Measurements from ENCODE around the gene PMVK.

The PMVK gene

GRCh38 chr1:154906621-154907081 lies 29.9 kb downstream of the PMVK start:
- POLR2A ChIA-PET = no interaction called here
- CTCF ChIA-PET = interaction anchor here (0.7 to 1.5 kb wide), 2 partner anchors 93 to 152 kb away, joined by 3 read pairs; no protein-coding TSS in a partner anchor
- DNase-seq (ENCODE audit: low read depth, low spot score) = no peak
- no peak overlapping the region for H3K4me3 ChIP-seq (ENCODE audit: low read depth, low read length)
- TF ChIP-seq CTCF (IDR thresholded peaks at IDR 0.05; ENCODE audit: insufficient read depth, low read length, missing control alignments) = peak; percentile 22

- H3K4me3 ChIP-seq (ENCODE audit: low read depth, low read length) = no peak overlapping the region
- TF ChIP-seq CTCF (IDR thresholded peaks at IDR 0.05; ENCODE audit: insufficient read depth, low read length, missing control alignments) = no peak
- ChIA-PET POLR2A (no interaction called here), CTCF (interaction anchor here (1.4 kb wide), 1 partner anchor 21 kb away, joined by 6 read pairs; no protein-coding TSS in a partner anchor)
- DNase-seq (ENCODE audit: low read depth, low spot score) = no peak
These were observed 33.5 kb downstream of the PMVK start for GRCh38 chr1:154902938-154903566.

- H3K4me3 ChIP-seq (ENCODE audit: low read depth, low read length) = no peak overlapping the region
- DNase-seq (ENCODE audit: low read depth, low spot score) = no peak
- TF ChIP-seq CTCF (IDR thresholded peaks at IDR 0.05; ENCODE audit: insufficient read depth, low read length, missing control alignments) = no peak
- ChIA-PET POLR2A (no interaction called here), CTCF (no interaction called here)
These were observed 34.9 kb downstream of the PMVK start for GRCh38 chr1:154901591-154901990.

GRCh38 chr1:154899041-154899440 lies 37.5 kb downstream of the PMVK start:
- TF ChIP-seq CTCF (IDR thresholded peaks at IDR 0.05; ENCODE audit: insufficient read depth, low read length, missing control alignments) = no peak

GRCh38 chr1:154896771-154897286 lies 39.7 kb downstream of the PMVK start:
- ChIA-PET CTCF (interaction anchor here (0.6 to 1.6 kb wide), 5 partner anchors 16 to 206 kb away, joined by 3 to 8 read pairs (median 4); no protein-coding TSS in a partner anchor), POLR2A (no interaction called here)
- no peak overlapping the region for H3K4me3 ChIP-seq (ENCODE audit: low read depth, low read length)
- no peak for TF ChIP-seq CTCF (IDR thresholded peaks at IDR 0.05; ENCODE audit: insufficient read depth, low read length, missing control alignments)
- DNase-seq (ENCODE audit: low read depth, low spot score) = no peak

More at GRCh38 chr1:154899041-154899440, 37.5 kb downstream of the PMVK start:
- H3K4me3 ChIP-seq (ENCODE audit: low read depth, low read length) = no peak overlapping the region
- DNase-seq (ENCODE audit: low read depth, low spot score) = no peak
- CTCF ChIA-PET = no interaction called here
- POLR2A ChIA-PET = no interaction called here

- CTCF ChIA-PET = interaction anchor here (0.9 to 1.6 kb wide), 4 partner anchors 15 to 226 kb away, joined by 4 to 8 read pairs (median 4); no protein-coding TSS in a partner anchor
- DNase-seq (ENCODE audit: low read depth, low spot score) = no peak
- POLR2A ChIA-PET = interaction anchor here (0.9 kb wide), 1 partner anchor 41 kb away, joined by 4 read pairs; the partner anchor contains the start of gene PMVK
These were observed 40.7 kb downstream of the PMVK start for GRCh38 chr1:154895798-154896197.

More at GRCh38 chr1:154895798-154896197, 40.7 kb downstream of the PMVK start:
- H3K4me3 ChIP-seq (ENCODE audit: low read depth, low read length) = no peak overlapping the region
- TF ChIP-seq CTCF (IDR thresholded peaks at IDR 0.05; ENCODE audit: insufficient read depth, low read length, missing control alignments) = no peak

Measured in AG04449 (cell line).